ENCODE results near the gene PALLD. TPM values are rescaled to one million over a fixed set of nuclear protein-coding genes. Genes with fewer than 3 reads are reported as not detected.
A peak's percentile ranks its signal among the peaks of the same experiment; 100 is the strongest.

PALLD gene
- total RNA-seq, 1 donor from 2014 or later = 69.2 TPM

DNA sequence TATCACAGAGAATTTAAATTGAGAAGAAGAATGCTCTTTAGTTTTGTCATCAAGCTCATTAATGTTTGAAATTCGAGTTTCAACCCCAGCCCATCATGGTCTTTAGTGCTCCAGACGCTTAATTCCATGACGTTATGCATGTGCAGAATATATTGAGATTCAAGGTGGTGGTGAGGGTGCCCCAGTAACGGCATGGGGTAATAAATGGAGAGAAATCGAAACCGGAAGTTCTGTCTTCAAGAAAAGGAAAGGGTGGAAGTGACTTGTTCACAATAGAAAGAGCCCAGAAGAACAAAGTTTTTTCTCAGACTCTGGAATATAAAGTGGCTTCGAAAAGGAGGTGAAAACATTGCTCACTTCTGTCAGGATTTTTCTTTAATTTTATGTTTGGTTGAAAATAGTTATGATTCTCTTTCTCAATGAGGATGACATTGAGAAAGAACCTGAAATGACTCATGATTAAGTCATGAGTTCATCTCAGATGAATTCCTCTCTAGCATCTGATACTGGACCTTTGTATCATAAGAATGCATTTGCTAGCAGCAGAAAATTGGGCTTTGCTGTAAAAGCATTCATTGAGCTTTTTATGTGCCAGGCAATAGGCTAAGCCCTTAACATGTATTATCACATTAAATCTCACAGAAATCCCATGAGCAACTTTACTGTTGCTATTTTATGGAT, 15.8 kb upstream of the PALLD start:
- Histone ChIP-seq H3K27me3 (ENCODE audit: control insufficient read depth, insufficient read depth, low read length) (no peaks in the 10 kb centered on the region), H3K4me3 (ENCODE audit: low read depth, low read length) (peak overlapping the region; percentile 73), H3K36me3 (ENCODE audit: control insufficient read depth, insufficient read depth, low read length) (no peaks in the 10 kb centered on the region)
- FAIRE-seq = no peak
- DNase-seq (ENCODE audit: low read depth) = peak; percentile 90
- TF ChIP-seq, protein P1, sequence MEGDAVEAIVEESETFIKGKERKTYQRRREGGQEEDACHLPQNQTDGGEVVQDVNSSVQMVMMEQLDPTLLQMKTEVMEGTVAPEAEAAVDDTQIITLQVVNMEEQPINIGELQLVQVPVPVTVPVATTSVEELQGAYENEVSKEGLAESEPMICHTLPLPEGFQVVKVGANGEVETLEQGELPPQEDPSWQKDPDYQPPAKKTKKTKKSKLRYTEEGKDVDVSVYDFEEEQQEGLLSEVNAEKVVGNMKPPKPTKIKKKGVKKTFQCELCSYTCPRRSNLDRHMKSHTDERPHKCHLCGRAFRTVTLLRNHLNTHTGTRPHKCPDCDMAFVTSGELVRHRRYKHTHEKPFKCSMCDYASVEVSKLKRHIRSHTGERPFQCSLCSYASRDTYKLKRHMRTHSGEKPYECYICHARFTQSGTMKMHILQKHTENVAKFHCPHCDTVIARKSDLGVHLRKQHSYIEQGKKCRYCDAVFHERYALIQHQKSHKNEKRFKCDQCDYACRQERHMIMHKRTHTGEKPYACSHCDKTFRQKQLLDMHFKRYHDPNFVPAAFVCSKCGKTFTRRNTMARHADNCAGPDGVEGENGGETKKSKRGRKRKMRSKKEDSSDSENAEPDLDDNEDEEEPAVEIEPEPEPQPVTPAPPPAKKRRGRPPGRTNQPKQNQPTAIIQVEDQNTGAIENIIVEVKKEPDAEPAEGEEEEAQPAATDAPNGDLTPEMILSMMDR (IDR thresholded peaks at IDR 0.05; ENCODE audit: insufficient read depth, low read length, severe bottlenecking) = no peak

DNA sequence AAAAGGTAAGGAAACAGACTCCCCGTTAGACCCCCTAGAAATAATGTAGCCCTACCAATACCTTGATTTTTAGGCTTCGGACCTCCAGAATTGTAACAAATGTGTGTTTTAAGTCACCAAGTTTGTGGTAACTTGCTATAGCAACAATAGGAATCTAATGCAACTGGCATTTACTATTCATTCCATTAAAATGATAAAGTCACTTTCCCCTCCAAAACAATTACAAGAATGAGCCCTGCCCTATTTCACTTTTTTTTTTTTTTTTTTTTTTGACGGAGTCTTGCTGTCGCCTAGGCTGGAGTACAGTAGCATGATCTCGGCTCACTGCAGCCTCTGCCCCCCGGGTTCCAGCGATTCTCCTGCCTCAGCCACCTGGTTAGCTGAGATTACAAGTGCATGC, 13.0 kb upstream of the PALLD start:
- Histone ChIP-seq H3K4me3 (ENCODE audit: low read depth, low read length) (no peak overlapping the region), H3K36me3 (ENCODE audit: control insufficient read depth, insufficient read depth, low read length) (no peaks in the 10 kb centered on the region), H3K27me3 (ENCODE audit: control insufficient read depth, insufficient read depth, low read length) (no peaks in the 10 kb centered on the region)
- TF ChIP-seq, protein P1 (IDR thresholded peaks at IDR 0.05; ENCODE audit: insufficient read depth, low read length, severe bottlenecking) = no peak
- FAIRE-seq (no peak), DNase-seq (ENCODE audit: low read depth) (no peak)

DNA sequence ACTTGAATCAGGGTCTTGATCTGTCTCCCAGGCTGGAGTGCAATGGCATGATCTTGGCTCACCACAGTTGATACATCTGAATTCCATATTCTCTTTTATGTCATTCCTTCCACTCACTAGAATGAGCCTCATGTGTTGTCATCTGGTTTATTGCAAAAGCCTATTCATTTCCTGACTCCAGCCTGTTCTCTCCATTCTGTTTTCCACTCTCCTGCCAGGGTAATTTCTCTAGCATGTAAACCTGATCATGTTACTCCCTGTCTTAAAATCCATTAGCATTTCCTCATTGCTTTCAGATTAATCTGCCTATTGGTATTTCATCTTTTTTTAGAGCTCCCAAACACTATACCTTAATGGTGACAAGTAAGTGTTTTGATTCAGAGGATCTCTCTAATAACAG, 12.2 kb upstream of the PALLD start:
- Histone ChIP-seq H3K27me3 (ENCODE audit: control insufficient read depth, insufficient read depth, low read length) (no peaks in the 10 kb centered on the region), H3K4me3 (ENCODE audit: low read depth, low read length) (no peak overlapping the region), H3K36me3 (ENCODE audit: control insufficient read depth, insufficient read depth, low read length) (no peaks in the 10 kb centered on the region)
- no peak for FAIRE-seq
- TF ChIP-seq, protein P1 (IDR thresholded peaks at IDR 0.05; ENCODE audit: insufficient read depth, low read length, severe bottlenecking) = no peak
- peak; percentile 85 for DNase-seq (ENCODE audit: low read depth)

DNA sequence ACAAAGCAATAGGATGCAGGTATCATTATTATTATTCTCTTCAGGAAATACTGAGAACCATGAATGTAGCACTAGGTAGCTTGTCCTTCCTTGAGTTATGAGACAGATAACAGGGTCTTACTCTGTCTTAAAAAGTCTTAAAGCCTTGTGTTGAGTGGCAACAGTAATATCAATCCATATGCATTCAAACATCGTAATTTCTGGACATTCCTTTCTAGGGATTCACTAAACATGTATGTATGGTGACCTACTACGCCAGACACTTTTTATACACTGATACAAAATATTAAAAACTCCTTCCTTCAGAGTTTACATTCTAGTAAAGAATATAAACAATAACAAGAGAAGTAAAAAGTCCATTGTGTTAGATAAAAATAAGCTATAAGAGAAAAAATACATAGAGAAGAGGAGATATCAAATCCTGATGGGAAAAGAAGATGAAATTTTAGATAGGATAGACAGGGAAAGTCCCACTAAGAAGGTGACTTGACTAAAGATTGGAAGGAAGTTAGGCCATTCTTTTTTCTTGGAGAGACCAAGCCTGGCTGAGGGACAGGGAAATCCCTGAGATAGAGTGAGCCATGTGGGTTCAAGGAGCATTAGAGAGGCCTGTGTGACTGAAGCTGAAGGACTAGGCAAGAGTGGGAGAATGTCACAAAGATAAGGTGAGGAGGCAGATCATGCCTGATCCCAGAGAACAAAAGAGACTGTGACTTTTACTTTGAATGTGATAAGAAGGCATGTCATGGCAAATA, 11.5 kb upstream of the PALLD start:
- Histone ChIP-seq H3K27me3 (ENCODE audit: control insufficient read depth, insufficient read depth, low read length) (no peaks in the 10 kb centered on the region), H3K36me3 (ENCODE audit: control insufficient read depth, insufficient read depth, low read length) (no peaks in the 10 kb centered on the region), H3K4me3 (ENCODE audit: low read depth, low read length) (no peak overlapping the region)
- FAIRE-seq (no peak), DNase-seq (ENCODE audit: low read depth) (no peak)
- TF ChIP-seq, protein P1 (IDR thresholded peaks at IDR 0.05; ENCODE audit: insufficient read depth, low read length, severe bottlenecking) = no peak

DNA sequence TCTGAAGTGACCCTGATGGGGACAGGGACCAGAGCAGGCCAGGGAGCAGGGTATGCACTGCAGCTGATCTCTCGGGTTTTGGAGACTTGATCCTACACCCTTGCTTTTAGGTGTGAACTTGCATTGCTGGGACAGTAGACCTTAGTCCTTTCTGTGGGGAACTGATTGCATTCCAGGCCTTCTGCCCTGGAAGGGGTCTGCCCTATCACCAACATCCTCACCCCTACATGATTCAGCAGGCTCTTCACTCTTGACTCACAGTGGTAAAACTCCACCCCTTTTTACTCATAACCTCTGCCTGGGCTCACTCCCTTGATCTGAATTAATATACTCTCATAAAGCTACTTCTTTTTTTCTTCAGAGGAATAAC, 10.0 kb upstream of the PALLD start:
- peak; percentile 97 for FAIRE-seq

More for the DNA sequence above, 10.0 kb upstream of the PALLD start:
- DNase-seq (ENCODE audit: low read depth) = peak; percentile 92
- Histone ChIP-seq H3K36me3 (ENCODE audit: control insufficient read depth, insufficient read depth, low read length) (no peaks in the 10 kb centered on the region), H3K4me3 (ENCODE audit: low read depth, low read length) (no peak overlapping the region), H3K27me3 (ENCODE audit: control insufficient read depth, insufficient read depth, low read length) (no peaks in the 10 kb centered on the region)
- TF ChIP-seq, protein P1 (IDR thresholded peaks at IDR 0.05; ENCODE audit: insufficient read depth, low read length, severe bottlenecking) = no peak
